Stimulated activated naive CD8-positive, alpha-beta T cell treated with anti-CD3 and anti-CD28 coated beads, Interleukin-15, Interleukin-2, amounts not matched to agents 100 ng/mL and 50 ng/mL, for 24 hours (primary cell): ENCODE measurements around the gene CANT1.
A peak's percentile ranks its signal among the peaks of the same experiment; 100 is the strongest.

Experiments
- H3K27ac Mint-ChIP-seq: one replicate; pipeline ENCODE4 v1.8.0; 2021; ENCODE audit warnings: mild to moderate bottlenecking, mixed read lengths
- H3K27me3 Mint-ChIP-seq: one replicate; pipeline ENCODE4 v1.8.0; 2021; ENCODE audit warnings: mixed read lengths
- H3K36me3 Mint-ChIP-seq: one replicate; pipeline ENCODE4 v1.8.0; 2021; ENCODE audit warnings: low read depth, mixed read lengths
- H3K4me1 Mint-ChIP-seq: one replicate; pipeline ENCODE4 v1.8.0; 2021; ENCODE audit warnings: low read depth, mixed read lengths
- H3K4me3 Mint-ChIP-seq: one replicate; pipeline ENCODE4 v1.8.0; 2021; ENCODE audit warnings: mild to moderate bottlenecking, mixed read lengths
- H3K9me3 Mint-ChIP-seq: one replicate; pipeline ENCODE4 v1.8.0; 2021; ENCODE audit warnings: mixed read lengths

Gene CANT1

DNA sequence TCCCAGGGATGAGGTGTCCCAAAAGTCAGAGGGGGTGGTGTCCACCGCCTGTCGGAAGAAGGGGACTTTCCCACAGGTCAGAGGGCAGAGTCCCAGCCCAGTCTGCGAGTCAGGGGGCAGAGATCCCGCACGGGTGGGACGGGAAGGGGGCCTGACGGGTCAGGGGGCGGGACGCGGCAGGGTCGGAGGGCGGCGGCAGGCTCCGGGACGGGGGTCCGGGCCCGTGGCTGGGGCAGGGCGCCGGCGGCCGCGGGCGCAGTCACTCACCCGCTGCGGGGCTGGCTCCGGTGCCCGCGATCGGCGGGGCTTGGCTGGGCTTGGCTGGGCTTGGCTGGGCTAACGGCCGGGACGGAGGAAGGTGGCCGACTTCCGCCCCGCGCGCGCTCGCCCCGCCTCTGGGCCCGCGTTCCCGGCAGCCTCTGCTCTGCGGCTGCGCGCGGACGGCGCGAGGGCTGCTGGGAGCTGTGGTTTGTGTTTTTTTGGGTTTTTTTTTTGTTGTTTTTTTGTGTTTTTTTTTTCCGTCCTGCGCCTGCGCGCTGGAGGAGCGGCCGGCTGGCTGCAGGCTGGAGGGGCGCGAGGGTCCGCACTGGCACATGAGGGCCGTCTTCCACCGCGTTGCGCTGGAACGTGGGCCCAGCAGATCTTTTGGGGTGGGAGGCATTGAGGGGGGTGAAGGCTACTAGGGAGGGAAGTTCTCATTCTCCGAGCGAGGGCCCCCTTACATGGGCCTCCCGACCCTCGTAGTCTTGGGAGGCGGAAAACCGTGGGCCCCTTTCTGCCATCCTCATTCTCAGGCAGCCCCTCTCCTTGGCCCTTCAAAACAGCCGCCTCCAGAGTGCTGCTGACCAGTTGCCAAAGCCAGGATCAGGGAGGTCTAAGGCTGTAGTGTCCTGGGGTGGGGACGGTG is at the start of gene CANT1:
CANT1 (minus strand) TSS at position 368 of the 907 bp plus-strand sequence. CDS start 12,142 bp downstream, outside the sequence.
- H3K27ac Mint-ChIP-seq: peak within 1 kb of the TSS; percentile 92
- peaks cover 4% of the 10 kb centered on the region for H3K27me3 Mint-ChIP-seq
- H3K4me1 Mint-ChIP-seq: peaks cover 50% of the 10 kb centered on the region
- H3K9me3 Mint-ChIP-seq: peaks cover 4% of the 10 kb centered on the region
- peaks cover 8% of the 10 kb centered on the region for H3K36me3 Mint-ChIP-seq
- peak within 1 kb of the TSS; percentile 87 for H3K4me3 Mint-ChIP-seq

- no peak overlapping the region for H3K27ac Mint-ChIP-seq
- peaks cover 12% of the 10 kb centered on the region for H3K27me3 Mint-ChIP-seq
- peaks cover 6% of the 10 kb centered on the region for H3K4me1 Mint-ChIP-seq
- no peak overlapping the region for H3K4me3 Mint-ChIP-seq
- H3K36me3 Mint-ChIP-seq: no peaks in the 10 kb centered on the region
- H3K9me3 Mint-ChIP-seq: no peaks in the 10 kb centered on the region
These were observed 48.3 kb upstream of the CANT1 start for GRCh38 chr17:79057737-79058385.

GRCh38 chr17:79055197-79055596 is 45.6 kb upstream of the CANT1 start:
- Mint-ChIP-seq H3K27me3 (peaks cover 16% of the 10 kb centered on the region), H3K27ac (peak overlapping the region; percentile 31), H3K9me3 (no peaks in the 10 kb centered on the region), H3K4me1 (peaks cover 6% of the 10 kb centered on the region), H3K36me3 (no peaks in the 10 kb centered on the region), H3K4me3 (no peak overlapping the region)

DNA sequence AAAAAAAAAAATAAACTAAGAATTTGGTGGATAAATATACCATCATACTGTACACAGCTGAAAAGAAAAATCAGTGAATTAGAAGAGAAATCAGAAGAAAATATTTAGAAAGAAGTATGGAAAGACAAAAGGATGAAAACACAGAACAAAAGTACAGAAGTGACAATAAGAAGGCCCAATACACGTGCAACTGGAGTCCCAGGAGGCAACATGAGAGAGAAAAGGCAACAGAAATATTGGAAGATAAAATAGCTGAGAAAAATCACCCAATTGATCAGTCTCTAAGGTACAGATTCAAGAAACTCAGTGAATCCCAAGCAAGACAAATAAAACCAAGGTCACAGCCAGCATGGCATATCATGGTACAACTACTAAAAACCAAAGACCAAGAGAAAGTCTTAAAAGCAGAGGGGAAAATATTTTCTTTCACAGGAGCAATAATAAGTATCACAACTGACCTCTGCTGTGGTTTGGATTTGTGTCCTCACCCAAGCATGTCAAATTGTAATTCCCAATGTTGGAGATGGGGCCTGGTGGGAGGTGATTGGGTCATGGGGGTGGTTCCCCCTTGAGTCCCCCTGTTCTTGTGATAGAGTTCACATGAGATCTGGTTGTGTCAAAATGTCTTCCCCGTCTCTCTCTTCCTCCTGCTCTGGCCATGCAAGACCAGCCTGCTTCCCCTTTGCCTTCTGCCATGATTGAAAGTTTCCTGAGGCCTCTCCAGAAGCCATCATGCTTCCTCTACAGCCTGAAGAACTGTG is 44.8 kb upstream of the CANT1 start:
- no peaks in the 10 kb centered on the region for H3K9me3 Mint-ChIP-seq
- H3K4me3 Mint-ChIP-seq: no peak overlapping the region
- H3K4me1 Mint-ChIP-seq: peaks cover 6% of the 10 kb centered on the region
- no peak overlapping the region for H3K27ac Mint-ChIP-seq
- peaks cover 16% of the 10 kb centered on the region for H3K27me3 Mint-ChIP-seq
- no peaks in the 10 kb centered on the region for H3K36me3 Mint-ChIP-seq

- H3K9me3 Mint-ChIP-seq: no peaks in the 10 kb centered on the region
- H3K36me3 Mint-ChIP-seq: no peaks in the 10 kb centered on the region
- H3K27ac Mint-ChIP-seq: no peak overlapping the region
- peaks cover 3% of the 10 kb centered on the region for H3K4me1 Mint-ChIP-seq
- no peak overlapping the region for H3K4me3 Mint-ChIP-seq
- H3K27me3 Mint-ChIP-seq: peaks cover 13% of the 10 kb centered on the region
These were observed 43.8 kb upstream of the CANT1 start for GRCh38 chr17:79053251-79053925.

DNA sequence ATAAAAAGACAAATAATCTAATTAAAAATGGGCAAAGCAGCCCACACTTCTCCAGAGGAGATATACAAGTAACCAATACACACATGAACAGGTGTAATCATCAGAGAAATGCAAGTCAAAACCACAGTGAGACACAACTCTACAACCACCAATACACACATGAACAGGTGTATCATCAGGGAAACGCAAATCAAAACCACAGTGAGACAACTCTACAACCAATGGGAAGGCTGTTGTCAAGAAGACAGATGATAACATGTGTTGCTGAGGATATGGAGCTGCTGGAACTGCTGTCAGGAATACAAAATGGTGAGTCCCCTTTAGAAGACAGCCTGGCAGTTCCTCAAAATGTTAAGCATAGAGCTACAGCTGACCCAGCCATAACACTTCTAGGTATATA is 42.6 kb upstream of the CANT1 start:
- Mint-ChIP-seq H3K36me3 (no peaks in the 10 kb centered on the region), H3K9me3 (no peaks in the 10 kb centered on the region), H3K27ac (no peak overlapping the region), H3K4me1 (no peaks in the 10 kb centered on the region), H3K4me3 (no peak overlapping the region), H3K27me3 (peaks cover 13% of the 10 kb centered on the region)

DNA sequence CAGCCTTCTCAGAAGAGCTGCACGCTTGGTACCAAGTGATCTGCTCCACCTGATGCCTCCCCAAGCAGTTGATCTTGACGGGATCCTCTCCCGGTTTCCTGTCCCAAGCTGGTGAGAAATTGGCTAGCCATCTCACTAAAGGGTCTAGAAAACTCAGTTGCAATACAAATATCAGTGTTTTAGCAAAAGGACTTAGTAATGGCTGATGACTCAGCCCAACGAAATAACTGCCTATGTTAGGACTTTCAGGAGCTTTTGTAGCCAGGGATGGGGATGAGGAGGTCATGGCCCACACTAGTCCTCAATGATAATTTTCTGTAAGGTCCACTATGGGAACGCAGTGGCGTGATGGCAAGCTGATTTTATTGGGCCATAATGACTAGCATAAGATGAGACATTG is 41.7 kb upstream of the CANT1 start:
- Mint-ChIP-seq H3K36me3 (no peaks in the 10 kb centered on the region), H3K4me3 (no peak overlapping the region), H3K9me3 (no peaks in the 10 kb centered on the region), H3K4me1 (no peaks in the 10 kb centered on the region), H3K27ac (no peak overlapping the region), H3K27me3 (peaks cover 13% of the 10 kb centered on the region)

GRCh38 chr17:79050551-79050950 is 41.0 kb upstream of the CANT1 start:
- H3K4me3 Mint-ChIP-seq: no peak overlapping the region
- H3K27me3 Mint-ChIP-seq: peaks cover 16% of the 10 kb centered on the region
- H3K9me3 Mint-ChIP-seq: no peaks in the 10 kb centered on the region
- no peak overlapping the region for H3K27ac Mint-ChIP-seq
- H3K4me1 Mint-ChIP-seq: no peaks in the 10 kb centered on the region
- H3K36me3 Mint-ChIP-seq: no peaks in the 10 kb centered on the region

DNA sequence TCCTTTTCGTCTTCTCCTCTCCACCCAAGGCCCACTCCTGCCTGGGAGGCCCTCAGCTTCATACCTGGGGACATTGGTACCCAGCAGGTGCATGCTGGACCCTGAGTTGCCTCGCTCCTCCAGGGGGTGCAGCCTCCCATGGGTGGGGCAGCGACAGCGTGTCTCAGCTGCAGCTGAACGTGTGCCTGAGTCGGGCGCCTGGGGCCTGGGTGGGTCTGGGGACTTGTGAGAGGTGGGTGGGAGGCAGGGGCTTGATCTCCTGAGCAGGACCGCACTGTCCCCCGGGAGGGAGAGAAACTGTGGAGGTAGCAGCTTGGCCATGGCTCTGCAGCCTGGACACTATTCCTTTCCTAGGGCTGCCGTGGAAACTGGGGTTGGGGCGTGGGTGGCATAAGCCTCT is 40.3 kb upstream of the CANT1 start:
- H3K27ac Mint-ChIP-seq: no peak overlapping the region
- H3K27me3 Mint-ChIP-seq: peaks cover 19% of the 10 kb centered on the region
- H3K4me3 Mint-ChIP-seq: no peak overlapping the region
- H3K36me3 Mint-ChIP-seq: no peaks in the 10 kb centered on the region
- H3K9me3 Mint-ChIP-seq: no peaks in the 10 kb centered on the region
- no peaks in the 10 kb centered on the region for H3K4me1 Mint-ChIP-seq

GRCh38 chr17:79048826-79049755 is 39.5 kb upstream of the CANT1 start:
- no peak overlapping the region for H3K27ac Mint-ChIP-seq
- H3K4me1 Mint-ChIP-seq: no peaks in the 10 kb centered on the region
- no peaks in the 10 kb centered on the region for H3K36me3 Mint-ChIP-seq
- peaks cover 21% of the 10 kb centered on the region for H3K27me3 Mint-ChIP-seq
- no peak overlapping the region for H3K4me3 Mint-ChIP-seq
- H3K9me3 Mint-ChIP-seq: no peaks in the 10 kb centered on the region

DNA sequence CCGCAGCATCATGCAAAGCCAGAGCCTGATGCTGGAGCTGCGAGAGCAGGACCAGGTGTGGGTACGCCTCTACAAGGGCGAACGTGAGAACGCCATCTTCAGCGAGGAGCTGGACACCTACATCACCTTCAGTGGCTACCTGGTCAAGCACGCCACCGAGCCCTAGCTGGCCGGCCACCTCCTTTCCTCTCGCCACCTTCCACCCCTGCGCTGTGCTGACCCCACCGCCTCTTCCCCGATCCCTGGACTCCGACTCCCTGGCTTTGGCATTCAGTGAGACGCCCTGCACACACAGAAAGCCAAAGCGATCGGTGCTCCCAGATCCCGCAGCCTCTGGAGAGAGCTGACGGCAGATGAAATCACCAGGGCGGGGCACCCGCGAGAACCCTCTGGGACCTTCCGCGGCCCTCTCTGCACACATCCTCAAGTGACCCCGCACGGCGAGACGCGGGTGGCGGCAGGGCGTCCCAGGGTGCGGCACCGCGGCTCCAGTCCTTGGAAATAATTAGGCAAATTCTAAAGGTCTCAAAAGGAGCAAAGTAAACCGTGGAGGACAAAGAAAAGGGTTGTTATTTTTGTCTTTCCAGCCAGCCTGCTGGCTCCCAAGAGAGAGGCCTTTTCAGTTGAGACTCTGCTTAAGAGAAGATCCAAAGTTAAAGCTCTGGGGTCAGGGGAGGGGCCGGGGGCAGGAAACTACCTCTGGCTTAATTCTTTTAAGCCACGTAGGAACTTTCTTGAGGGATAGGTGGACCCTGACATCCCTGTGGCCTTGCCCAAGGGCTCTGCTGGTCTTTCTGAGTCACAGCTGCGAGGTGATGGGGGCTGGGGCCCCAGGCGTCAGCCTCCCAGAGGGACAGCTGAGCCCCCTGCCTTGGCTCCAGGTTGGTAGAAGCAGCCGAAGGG is 38.6 kb upstream of the CANT1 start:
- no peaks in the 10 kb centered on the region for H3K4me1 Mint-ChIP-seq
- H3K27ac Mint-ChIP-seq: no peak overlapping the region
- H3K36me3 Mint-ChIP-seq: no peaks in the 10 kb centered on the region
- peaks cover 14% of the 10 kb centered on the region for H3K27me3 Mint-ChIP-seq
- H3K4me3 Mint-ChIP-seq: no peak overlapping the region
- H3K9me3 Mint-ChIP-seq: no peaks in the 10 kb centered on the region

GRCh38 chr17:79047291-79047920 is 37.8 kb upstream of the CANT1 start:
- Mint-ChIP-seq H3K27me3 (peaks cover 12% of the 10 kb centered on the region), H3K9me3 (no peaks in the 10 kb centered on the region), H3K4me3 (no peak overlapping the region), H3K27ac (no peak overlapping the region), H3K36me3 (no peaks in the 10 kb centered on the region), H3K4me1 (no peaks in the 10 kb centered on the region)

DNA sequence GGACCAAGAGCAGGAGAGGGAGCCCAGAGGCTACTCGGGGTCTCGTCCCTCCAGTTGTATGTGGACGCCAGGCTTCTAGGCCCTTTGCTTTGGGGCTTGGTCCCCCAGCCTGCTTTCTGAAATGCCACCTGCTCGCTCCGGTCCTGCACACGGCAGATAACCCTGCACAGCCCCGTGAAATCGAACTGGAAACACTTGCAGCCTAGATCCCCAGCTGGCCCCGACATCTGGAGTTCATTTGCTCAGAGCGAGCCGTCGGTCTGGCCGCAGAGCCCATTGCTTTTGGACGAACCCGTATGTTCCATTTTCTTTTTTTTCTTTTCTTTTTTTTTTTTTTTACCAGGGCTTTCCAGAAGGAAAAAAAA is 37.3 kb upstream of the CANT1 start:
- Mint-ChIP-seq H3K9me3 (no peaks in the 10 kb centered on the region), H3K27ac (no peak overlapping the region), H3K36me3 (no peaks in the 10 kb centered on the region), H3K4me3 (no peak overlapping the region), H3K27me3 (peaks cover 12% of the 10 kb centered on the region), H3K4me1 (no peaks in the 10 kb centered on the region)
